ENCODE results near the gene MINDY4.

GRCh38 chr7:30907527-30908267 lies 136.5 kb downstream of the MINDY4 start:
- TF ChIP-seq CTCF (conservative IDR thresholded peaks at IDR 0.05 in 1 of 2, IDR thresholded peaks at IDR 0.05 in 1 of 2; ENCODE audit: low read depth in 1 of 2, low read length in 2 of 2) (no peak), EZH2 (IDR thresholded peaks at IDR 0.05; ENCODE audit: low read length, missing control alignments) (no peak)
